ENCODE data around the gene EXOG.

GRCh38 chr3:38562467-38562925, 66.4 kb downstream of the EXOG start:
- no peak for TF ChIP-seq CTCF (IDR thresholded peaks at IDR 0.05; ENCODE audit: low read length)
- TF ChIP-seq EZH2phosphoT487 (IDR thresholded peaks at IDR 0.05; ENCODE audit: low read length): no peak
- TF ChIP-seq EZH2 (optimal IDR thresholded peaks at IDR 0.05; ENCODE audit: low read depth, low read length): no peak

All from MM.1S (cell line).